GM21528 (cell line): Measurements from ENCODE around the gene ZBTB43.
"Not testable (repeated sequence)": the region's sequence is repeated elsewhere in the genome, so short reads cannot be mapped to it uniquely, and the experiment has no call there.

ENCODE experiments used
- ATAC-seq: cut with Tn5 transposase; IDR thresholded peaks from one replicate; pipeline ENCODE4 v1.9.1; 2021; ENCODE audit warnings: mild to moderate bottlenecking, moderate library complexity; ENCODE audit not compliant: unreplicated experiment, low FRiP score

The ZBTB43 gene

GRCh38 chr9:126822873-126823272 lies 18.0 kb downstream of the ZBTB43 start:
- ATAC-seq, result no peak

- ATAC-seq, result not testable (repeated sequence)
Observed at GRCh38 chr9:126824052-126824451, 19.2 kb downstream of the ZBTB43 start.

DNA sequence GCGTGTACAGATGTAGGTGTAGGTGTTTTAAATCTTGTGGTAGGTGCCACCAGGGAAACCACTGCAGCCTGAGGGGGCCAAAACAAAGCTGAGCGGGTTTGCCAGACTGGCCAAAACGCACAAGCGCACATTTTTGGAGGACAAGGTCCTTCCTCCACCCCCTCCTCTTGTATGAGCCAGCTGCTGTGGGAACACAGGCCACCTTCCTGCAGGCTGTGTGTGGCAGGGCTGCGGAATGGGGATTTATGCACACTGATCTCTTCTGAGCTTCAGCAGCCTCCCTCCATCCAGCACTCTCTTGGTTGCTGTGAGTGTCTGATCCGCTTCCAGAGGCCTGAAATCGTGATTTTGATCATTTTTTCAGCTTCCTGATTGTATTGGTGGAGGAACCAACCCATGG lies 22.4 kb downstream of the ZBTB43 start:
- no peak for ATAC-seq

- ATAC-seq, result no peak
Observed at GRCh38 chr9:126829035-126829434, 24.2 kb downstream of the ZBTB43 start.

DNA sequence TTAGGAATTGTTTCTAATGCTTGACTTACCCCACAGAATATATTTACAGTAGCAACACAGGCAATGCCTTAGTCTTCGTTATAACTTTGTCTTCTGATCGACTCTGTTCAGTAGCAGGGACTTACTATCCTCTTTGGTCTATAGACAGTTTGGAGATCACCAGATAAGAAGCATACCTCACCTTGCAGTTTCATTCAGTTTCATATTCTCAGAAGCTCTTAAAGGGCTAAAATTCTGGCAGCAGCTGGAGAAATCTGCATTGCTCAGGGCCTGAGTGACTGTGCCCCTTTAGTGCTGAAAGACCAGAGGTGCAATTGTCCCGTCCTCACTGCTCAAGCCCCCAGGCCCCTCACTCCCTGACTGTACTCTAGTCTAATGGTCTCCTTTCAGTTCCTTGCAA lies 26.0 kb downstream of the ZBTB43 start:
- no peak for ATAC-seq

- no peak for ATAC-seq
Observed at GRCh38 chr9:126832440-126832839, 27.6 kb downstream of the ZBTB43 start.

DNA sequence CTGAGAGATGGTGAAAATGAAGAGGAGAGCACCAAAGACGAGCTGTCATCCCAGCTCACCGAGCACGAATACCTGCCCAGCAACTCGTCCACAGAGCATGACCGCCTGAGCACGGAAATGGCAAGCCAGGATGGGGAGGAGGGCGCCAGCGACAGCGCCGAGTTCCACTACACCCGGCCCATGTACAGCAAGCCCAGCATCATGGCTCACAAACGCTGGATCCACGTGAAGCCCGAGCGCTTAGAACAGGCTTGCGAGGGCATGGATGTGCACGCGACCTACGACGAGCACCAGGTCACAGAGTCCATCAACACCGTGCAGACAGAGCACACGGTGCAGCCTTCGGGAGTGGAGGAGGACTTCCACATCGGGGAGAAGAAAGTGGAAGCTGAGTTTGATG lies 28.2 kb downstream of the ZBTB43 start:
- no peak for ATAC-seq

GRCh38 chr9:126833710-126834345 lies 29.0 kb downstream of the ZBTB43 start:
- no peak for ATAC-seq

DNA sequence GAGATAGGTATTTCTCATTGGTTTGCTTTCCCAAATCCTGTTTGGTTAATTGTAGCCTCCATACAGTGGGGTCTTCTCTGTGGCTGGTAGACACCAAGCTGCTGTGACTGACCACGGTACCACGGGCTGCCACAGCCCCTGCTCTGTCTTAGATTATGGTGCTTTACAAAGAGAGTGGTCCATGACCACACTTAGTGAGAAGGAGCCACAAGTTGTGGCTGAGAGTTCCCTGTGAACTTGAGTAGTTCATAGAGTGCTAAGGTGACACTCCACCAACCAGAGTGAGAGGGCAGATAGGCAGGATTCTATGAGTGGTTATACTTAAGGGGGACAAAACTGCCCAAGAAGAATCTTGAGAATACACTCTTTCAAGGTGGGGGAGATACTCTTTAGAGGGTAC lies 29.8 kb downstream of the ZBTB43 start:
- ATAC-seq, result no peak

- ATAC-seq, result no peak
Observed at GRCh38 chr9:126836216-126836615, 31.4 kb downstream of the ZBTB43 start.

GRCh38 chr9:126838055-126838811 lies 33.4 kb downstream of the ZBTB43 start:
- no peak for ATAC-seq

DNA sequence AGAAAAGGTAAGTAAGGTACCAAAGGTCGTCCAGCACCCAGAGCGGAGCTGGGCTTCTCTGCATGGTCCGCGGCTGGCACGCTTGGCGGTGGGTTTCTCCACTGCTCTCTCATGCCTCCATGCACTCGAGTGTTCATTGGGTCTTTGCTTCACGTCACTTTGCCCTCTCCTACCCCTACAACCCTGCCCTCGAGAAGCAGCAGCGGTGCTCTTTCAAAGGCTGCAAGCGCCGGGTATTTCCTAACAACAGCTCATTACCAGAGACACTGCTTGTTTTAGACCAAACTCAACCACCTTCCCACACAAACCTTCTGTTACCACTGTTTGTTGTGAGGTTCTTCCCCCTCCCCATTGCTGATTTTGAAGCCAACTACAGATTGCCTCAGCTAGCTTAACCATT lies 34.1 kb downstream of the ZBTB43 start:
- ATAC-seq, result no peak

GRCh38 chr9:126839301-126839700 lies 34.5 kb downstream of the ZBTB43 start:
- no peak for ATAC-seq

- ATAC-seq, result no peak
Observed at GRCh38 chr9:126842220-126842842, 37.5 kb downstream of the ZBTB43 start.

- no peak for ATAC-seq
Observed at GRCh38 chr9:126842977-126843799, 38.3 kb downstream of the ZBTB43 start.

GRCh38 chr9:126844085-126844484 lies 39.2 kb downstream of the ZBTB43 start:
- no peak for ATAC-seq

- no peak for ATAC-seq
Observed at GRCh38 chr9:126847051-126847450, 42.2 kb downstream of the ZBTB43 start.

- no peak for ATAC-seq
Observed at GRCh38 chr9:126849591-126850225, 44.9 kb downstream of the ZBTB43 start.

- ATAC-seq, result no peak
Observed at GRCh38 chr9:126851286-126851880, 46.5 kb downstream of the ZBTB43 start.

DNA sequence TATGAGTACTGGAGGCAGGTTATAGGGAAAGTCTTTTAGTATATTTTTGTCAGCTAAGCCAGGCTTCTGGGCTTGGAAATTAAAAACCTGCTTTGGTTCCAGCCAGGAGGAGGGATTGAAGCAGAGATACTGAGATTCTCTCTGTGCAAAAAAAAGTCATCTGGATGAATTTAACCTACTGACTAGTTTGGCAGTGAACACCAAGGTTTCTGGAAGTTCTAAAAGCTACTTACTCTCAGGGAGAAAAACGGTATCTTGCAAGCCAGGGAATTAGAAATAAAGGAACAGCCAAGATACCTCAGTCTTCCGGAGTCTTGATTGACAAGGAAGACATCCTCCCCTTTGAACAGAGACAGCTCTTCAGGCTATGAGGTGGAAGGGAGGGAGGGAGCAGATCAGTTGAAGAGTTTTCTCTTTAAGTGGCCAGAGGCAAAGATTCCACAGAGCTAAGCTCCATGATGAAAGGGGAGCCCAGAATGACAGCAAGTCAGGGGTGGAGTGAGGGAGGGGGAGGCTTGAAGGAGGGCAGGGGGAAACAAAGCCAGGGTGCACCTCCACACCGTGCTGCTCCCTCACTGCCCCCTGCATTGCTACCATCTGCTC lies 47.3 kb downstream of the ZBTB43 start:
- ATAC-seq, result no peak
